Measurements from ENCODE around the gene HPCAL1.

The HPCAL1 gene

GRCh38 chr2:10389573-10389972, 86.9 kb downstream of the HPCAL1 start:
- no peak for DNase-seq (ENCODE audit: low read depth)

GRCh38 chr2:10390369-10390801, 87.7 kb downstream of the HPCAL1 start:
- no peak for DNase-seq (ENCODE audit: low read depth)

GRCh38 chr2:10392100-10392499, 89.4 kb downstream of the HPCAL1 start:
- DNase-seq (ENCODE audit: low read depth): no peak

GRCh38 chr2:10392548-10392947, 89.8 kb downstream of the HPCAL1 start:
- DNase-seq (ENCODE audit: low read depth): no peak

GRCh38 chr2:10392951-10393639, 90.4 kb downstream of the HPCAL1 start:
- no peak for DNase-seq (ENCODE audit: low read depth)

GRCh38 chr2:10393640-10393982, 90.9 kb downstream of the HPCAL1 start:
- no peak for DNase-seq (ENCODE audit: low read depth)

GRCh38 chr2:10395893-10396292, 93.2 kb downstream of the HPCAL1 start:
- no peak for DNase-seq (ENCODE audit: low read depth)

- DNase-seq (ENCODE audit: low read depth): no peak
Observed at GRCh38 chr2:10396464-10396863, 93.8 kb downstream of the HPCAL1 start.

GRCh38 chr2:10397297-10397875, 94.7 kb downstream of the HPCAL1 start:
- no peak for DNase-seq (ENCODE audit: low read depth)

- DNase-seq (ENCODE audit: low read depth): no peak
Observed at GRCh38 chr2:10397878-10398277, 95.2 kb downstream of the HPCAL1 start.

- no peak for DNase-seq (ENCODE audit: low read depth)
Observed at GRCh38 chr2:10398496-10398895, 95.8 kb downstream of the HPCAL1 start.

- DNase-seq (ENCODE audit: low read depth): no peak
Observed at GRCh38 chr2:10399358-10399757, 96.7 kb downstream of the HPCAL1 start.

- DNase-seq (ENCODE audit: low read depth): no peak
Observed at GRCh38 chr2:10400002-10400401, 97.3 kb downstream of the HPCAL1 start.

GRCh38 chr2:10400568-10400977, 97.9 kb downstream of the HPCAL1 start:
- DNase-seq (ENCODE audit: low read depth): peak; percentile 14

GRCh38 chr2:10400978-10401951, 98.6 kb downstream of the HPCAL1 start:
- DNase-seq (ENCODE audit: low read depth): no peak

GRCh38 chr2:10402062-10402585, 99.4 kb downstream of the HPCAL1 start:
- no peak for DNase-seq (ENCODE audit: low read depth)

GRCh38 chr2:10402653-10403215, 100.0 kb downstream of the HPCAL1 start:
- DNase-seq (ENCODE audit: low read depth): no peak

GRCh38 chr2:10404324-10405143, 101.8 kb downstream of the HPCAL1 start:
- no peak for DNase-seq (ENCODE audit: low read depth)

- DNase-seq (ENCODE audit: low read depth): no peak
Observed at GRCh38 chr2:10405448-10405847, 102.7 kb downstream of the HPCAL1 start.

- DNase-seq (ENCODE audit: low read depth): no peak
Observed at GRCh38 chr2:10406016-10406415, 103.3 kb downstream of the HPCAL1 start.

- DNase-seq (ENCODE audit: low read depth): no peak
Observed at GRCh38 chr2:10406491-10407188, 103.9 kb downstream of the HPCAL1 start.

Measured in activated T-cell treated with anti-CD3 and anti-CD28 coated beads for 24 hours (primary cell).